ENCODE results near the gene IFT57.

IFT57 gene

DNA sequence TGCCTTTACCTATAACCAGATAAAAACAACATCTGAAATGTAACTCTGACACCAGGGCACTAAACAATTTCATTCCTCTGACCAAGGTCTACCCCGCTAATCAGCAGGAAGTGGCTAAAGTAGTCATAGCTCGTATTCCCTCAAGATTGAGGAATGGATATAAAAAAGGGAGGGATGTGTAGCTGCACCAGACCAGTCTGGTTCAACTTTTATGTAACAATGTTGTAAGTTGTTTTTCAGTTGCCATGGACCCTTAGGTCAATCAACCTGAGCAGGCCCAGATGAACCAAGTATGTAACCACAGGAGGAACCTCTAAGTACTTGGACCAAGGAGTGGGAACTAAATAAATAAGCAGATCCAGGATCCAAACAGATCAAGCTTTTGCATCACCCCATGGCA, 28.4 kb upstream of the IFT57 start:
- TF ChIP-seq, protein P1, sequence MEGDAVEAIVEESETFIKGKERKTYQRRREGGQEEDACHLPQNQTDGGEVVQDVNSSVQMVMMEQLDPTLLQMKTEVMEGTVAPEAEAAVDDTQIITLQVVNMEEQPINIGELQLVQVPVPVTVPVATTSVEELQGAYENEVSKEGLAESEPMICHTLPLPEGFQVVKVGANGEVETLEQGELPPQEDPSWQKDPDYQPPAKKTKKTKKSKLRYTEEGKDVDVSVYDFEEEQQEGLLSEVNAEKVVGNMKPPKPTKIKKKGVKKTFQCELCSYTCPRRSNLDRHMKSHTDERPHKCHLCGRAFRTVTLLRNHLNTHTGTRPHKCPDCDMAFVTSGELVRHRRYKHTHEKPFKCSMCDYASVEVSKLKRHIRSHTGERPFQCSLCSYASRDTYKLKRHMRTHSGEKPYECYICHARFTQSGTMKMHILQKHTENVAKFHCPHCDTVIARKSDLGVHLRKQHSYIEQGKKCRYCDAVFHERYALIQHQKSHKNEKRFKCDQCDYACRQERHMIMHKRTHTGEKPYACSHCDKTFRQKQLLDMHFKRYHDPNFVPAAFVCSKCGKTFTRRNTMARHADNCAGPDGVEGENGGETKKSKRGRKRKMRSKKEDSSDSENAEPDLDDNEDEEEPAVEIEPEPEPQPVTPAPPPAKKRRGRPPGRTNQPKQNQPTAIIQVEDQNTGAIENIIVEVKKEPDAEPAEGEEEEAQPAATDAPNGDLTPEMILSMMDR (IDR thresholded peaks at IDR 0.05; ENCODE audit: control insufficient read depth, extremely low read depth, insufficient read depth), result no peak
- H3K4me3 ChIP-seq (ENCODE audit: low read depth, low read length), result no peak overlapping the region
- no peak for DNase-seq (ENCODE audit: low read depth)

DNA sequence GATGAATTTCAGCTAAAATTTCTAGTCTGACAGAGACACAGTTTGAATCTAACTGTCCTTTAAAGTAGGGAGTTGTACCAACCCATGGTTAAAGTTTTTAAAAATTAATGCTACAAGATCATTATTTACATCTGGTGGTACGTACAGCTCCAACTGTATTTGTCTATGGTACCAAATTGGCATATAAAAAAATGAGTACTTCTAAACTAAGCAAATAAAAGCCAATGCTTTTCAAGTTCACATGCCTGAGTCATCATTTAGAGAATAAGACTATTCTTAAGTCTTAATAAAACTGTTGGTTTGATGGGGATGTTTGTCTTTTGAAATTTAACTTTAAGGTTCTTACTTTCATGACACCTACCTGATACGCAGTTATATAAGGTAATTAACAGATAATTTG, 21.0 kb upstream of the IFT57 start:
- peak; percentile 80 for DNase-seq (ENCODE audit: low read depth)
- H3K4me3 ChIP-seq (ENCODE audit: low read depth, low read length), result no peak overlapping the region
- TF ChIP-seq, protein P1 (IDR thresholded peaks at IDR 0.05; ENCODE audit: control insufficient read depth, extremely low read depth, insufficient read depth), result no peak

- H3K4me3 ChIP-seq (ENCODE audit: low read depth, low read length), result no peak overlapping the region
- no peak for DNase-seq (ENCODE audit: low read depth)
- TF ChIP-seq, protein P1 (IDR thresholded peaks at IDR 0.05; ENCODE audit: control insufficient read depth, extremely low read depth, insufficient read depth), result no peak
Measured at GRCh38 chr3:108242776-108243175, 20.6 kb upstream of the IFT57 start.

DNA sequence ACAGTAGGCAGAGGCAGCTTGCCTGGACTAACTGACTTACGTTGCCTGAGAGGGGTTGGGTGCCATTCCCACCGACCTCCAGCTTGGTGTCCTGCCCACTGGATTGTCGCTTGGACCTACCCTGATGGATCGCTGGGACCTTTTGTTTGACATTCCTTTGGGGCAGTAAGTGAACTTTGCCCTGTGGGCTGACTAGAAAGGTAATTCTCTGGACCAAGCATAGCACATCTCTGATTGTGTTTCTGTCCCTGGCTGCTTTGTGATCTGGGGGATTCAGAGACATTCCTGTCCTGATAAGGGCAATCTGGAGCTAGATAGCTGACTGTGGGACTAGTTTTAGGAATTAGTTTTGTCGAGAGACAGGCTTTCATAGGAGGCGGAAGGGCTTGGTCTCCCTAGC, 19.5 kb upstream of the IFT57 start:
- no peak for DNase-seq (ENCODE audit: low read depth)
- TF ChIP-seq, protein P1 (IDR thresholded peaks at IDR 0.05; ENCODE audit: control insufficient read depth, extremely low read depth, insufficient read depth), result no peak
- H3K4me3 ChIP-seq (ENCODE audit: low read depth, low read length), result no peak overlapping the region

- DNase-seq (ENCODE audit: low read depth), result no peak
- H3K4me3 ChIP-seq (ENCODE audit: low read depth, low read length), result no peak overlapping the region
- TF ChIP-seq, protein P1 (IDR thresholded peaks at IDR 0.05; ENCODE audit: control insufficient read depth, extremely low read depth, insufficient read depth), result no peak
Measured at GRCh38 chr3:108241146-108241545, 18.9 kb upstream of the IFT57 start.

DNA sequence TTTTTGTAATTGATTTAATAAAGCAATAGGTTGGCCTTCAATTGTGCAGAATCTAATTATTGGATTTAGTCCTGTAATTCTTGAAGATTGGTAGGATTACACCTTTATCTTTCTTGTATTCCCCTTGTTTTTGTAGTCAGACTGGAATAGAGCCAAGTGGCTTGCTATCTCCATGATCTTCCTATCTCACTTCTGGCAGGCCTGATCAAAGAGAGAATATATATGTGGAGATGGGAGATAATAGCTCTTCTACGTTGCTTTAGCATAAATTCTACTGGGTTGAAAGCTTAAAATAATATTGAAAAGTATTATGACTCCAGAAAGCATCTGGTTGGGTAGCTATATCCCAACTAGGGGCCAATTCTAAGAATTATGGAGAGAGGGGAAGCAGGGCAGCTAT, 16.9 kb upstream of the IFT57 start:
- no peak overlapping the region for H3K4me3 ChIP-seq (ENCODE audit: low read depth, low read length)
- no peak for DNase-seq (ENCODE audit: low read depth)
- TF ChIP-seq, protein P1 (IDR thresholded peaks at IDR 0.05; ENCODE audit: control insufficient read depth, extremely low read depth, insufficient read depth), result no peak

GRCh38 chr3:108235290-108235689, 13.1 kb upstream of the IFT57 start:
- no peak overlapping the region for H3K4me3 ChIP-seq (ENCODE audit: low read depth, low read length)
- TF ChIP-seq, protein P1 (IDR thresholded peaks at IDR 0.05; ENCODE audit: control insufficient read depth, extremely low read depth, insufficient read depth), result no peak
- DNase-seq (ENCODE audit: low read depth), result no peak

Data from LNCaP clone FGC (cell line).